ENCODE data around the gene ATP6V1B1. TPM values are rescaled to one million over a fixed set of nuclear protein-coding genes. Genes with fewer than 3 reads are reported as not detected.

ATP6V1B1 gene
- total and polyA plus RNA-seq, 9 of the 15 experiments (the other 6 are each of a cell fraction or from before 2014, with no cell fraction given): not detected

DNA sequence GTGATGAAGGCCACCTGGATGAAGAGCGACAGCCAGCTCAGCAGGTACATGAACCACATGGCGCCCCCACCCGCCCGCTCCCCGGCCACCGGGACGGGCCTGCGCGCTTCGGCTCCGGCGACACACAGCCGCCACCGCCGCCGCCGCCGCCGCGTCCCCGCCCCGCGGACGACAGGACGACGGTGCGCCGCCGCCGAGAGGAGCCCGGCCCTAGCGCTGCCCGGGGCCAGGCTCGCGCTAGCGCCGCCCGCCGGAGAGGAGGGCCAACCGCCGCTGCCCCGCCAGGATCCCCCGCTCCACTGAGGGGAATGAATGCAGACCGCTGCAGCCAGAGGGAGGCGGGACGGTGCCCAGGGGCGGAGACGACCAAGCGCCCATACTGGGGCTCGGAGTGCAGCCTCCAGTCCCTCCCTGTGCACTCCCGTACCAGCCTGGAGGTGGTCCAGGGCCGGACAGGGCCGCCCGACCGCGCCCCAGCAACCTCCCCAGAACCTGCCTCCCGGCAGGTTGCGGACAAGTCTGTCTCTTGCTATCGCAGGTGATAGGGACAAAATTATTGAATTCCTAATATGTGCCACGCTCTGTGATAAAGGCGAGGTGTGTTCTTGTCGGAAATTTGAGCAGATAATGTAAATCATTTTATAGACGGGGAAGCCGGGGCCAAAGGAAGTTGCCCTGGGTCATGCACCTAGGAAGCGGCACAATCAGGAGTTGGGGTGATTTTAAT is 59.2 kb downstream of the ATP6V1B1 start, which contains the start of gene TEX261 (continued):
- TF ChIP-seq, protein P1, sequence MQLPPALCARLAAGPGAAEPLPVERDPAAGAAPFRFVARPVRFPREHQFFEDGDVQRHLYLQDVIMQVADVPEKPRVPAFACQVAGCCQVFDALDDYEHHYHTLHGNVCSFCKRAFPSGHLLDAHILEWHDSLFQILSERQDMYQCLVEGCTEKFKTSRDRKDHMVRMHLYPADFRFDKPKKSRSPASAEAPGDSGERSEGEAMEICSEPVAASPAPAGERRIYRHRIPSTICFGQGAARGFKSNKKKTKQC (CRISPR knock-in tag; IDR thresholded peaks at IDR 0.05): peak; percentile 38; the same call in 1 of the 2 replicates
- TF ChIP-seq RNF2 (IDR thresholded peaks at IDR 0.05) (no peak), HMGN3 (IDR thresholded peaks at IDR 0.05; ENCODE audit: borderline replicate concordance, extremely low read depth, insufficient read length, low read depth, low read length) (peak; percentile 85), ESRRA (IDR thresholded peaks at IDR 0.05; ENCODE audit: borderline replicate concordance, low read depth) (peak; percentile 55), ZNF551 (CRISPR knock-in tag; IDR thresholded peaks at IDR 0.05) (no peak), SIN3A (IDR thresholded peaks at IDR 0.05; ENCODE audit: borderline replicate concordance in 2 of 2, control insufficient read depth in 1 of 2, low read depth in 2 of 2, low read length in 2 of 2) (peak in 1 of 2 experiments; percentile 35; a peak in 1 of 4 replicates), SMARCC2 (IDR thresholded peaks at IDR 0.05; ENCODE audit: low read depth) (no peak), ZBTB17 (CRISPR knock-in tag; IDR thresholded peaks at IDR 0.05) (no peak), ZNF785 (CRISPR knock-in tag; IDR thresholded peaks at IDR 0.05) (no peak), ZNF57 (CRISPR knock-in tag; IDR thresholded peaks at IDR 0.05) (no peak), E2F3 (CRISPR knock-in tag; IDR thresholded peaks at IDR 0.05) (no peak), TEAD4 (IDR thresholded peaks at IDR 0.05; ENCODE audit: low read length) (no peak), TEAD4 (CRISPR knock-in tag; IDR thresholded peaks at IDR 0.05; ENCODE audit: borderline replicate concordance) (no peak), CCNT2 (IDR thresholded peaks at IDR 0.05; ENCODE audit: borderline replicate concordance, extremely low read depth, insufficient read length, low read depth, low read length) (peak; percentile 63), ZNF644 (tag; IDR thresholded peaks at IDR 0.05; ENCODE audit: low read depth) (no peak), SLC30A9 (CRISPR knock-in tag; IDR thresholded peaks at IDR 0.05) (no peak), DDX20 (tag; IDR thresholded peaks at IDR 0.05; ENCODE audit: low read depth) (no peak), CBX8 (IDR thresholded peaks at IDR 0.05; ENCODE audit: borderline replicate concordance, extremely low read depth, low read depth, low read length, poor library complexity, severe bottlenecking) (no peak), MAFK (IDR thresholded peaks at IDR 0.05; ENCODE audit: low read length) (no peak), ILF3 (IDR thresholded peaks at IDR 0.05; ENCODE audit: borderline replicate concordance) (no peak), YY1 (IDR thresholded peaks at IDR 0.05; ENCODE audit: borderline replicate concordance in 1 of 3, control insufficient read depth in 1 of 3, extremely low read depth in 1 of 3, insufficient read depth in 3 of 3, insufficient read length in 1 of 3, insufficient replicate concordance in 2 of 3, low read depth in 1 of 3, low read length in 2 of 3) (peak in 2 of 3 experiments; percentile 52 to 72), XRCC5 (IDR thresholded peaks at IDR 0.05; ENCODE audit: low read depth, low read length) (peak; percentile 58; the same call in 1 of the 2 replicates), KAT2B (IDR thresholded peaks at IDR 0.05; ENCODE audit: low read depth, low read length) (no peak), PHB (CRISPR knock-in tag; IDR thresholded peaks at IDR 0.05) (no peak), CHD4 (IDR thresholded peaks at IDR 0.05; ENCODE audit: insufficient read depth, insufficient replicate concordance, low read depth, low read length, poor library complexity, severe bottlenecking) (no peak)
- TF ChIP-seq, protein P2, sequence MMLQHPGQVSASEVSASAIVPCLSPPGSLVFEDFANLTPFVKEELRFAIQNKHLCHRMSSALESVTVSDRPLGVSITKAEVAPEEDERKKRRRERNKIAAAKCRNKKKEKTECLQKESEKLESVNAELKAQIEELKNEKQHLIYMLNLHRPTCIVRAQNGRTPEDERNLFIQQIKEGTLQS (IDR thresholded peaks at IDR 0.05): no peak
- TF ChIP-seq, protein P2 (CRISPR knock-in tag; conservative IDR thresholded peaks at IDR 0.05): no peak
